GM13977 (cell line): ENCODE measurements around the gene CEACAM21.

ENCODE experiments used
- DNase-seq: peaks from one replicate; pipeline ENCODE4 v3.0.0; 2012; ENCODE audit warnings: low spot score
- CTCF ChIP-seq: IDR thresholded peaks from 2 replicates; pipeline ENCODE4 v1.5.1; 2012; ENCODE audit warnings: mild to moderate bottlenecking, control low read depth; ENCODE audit not compliant: insufficient read depth; ENCODE audit errors: extremely low read depth, missing control alignments
- in situ Hi-C: fragments of 300-500 bp; cut with MboI; formaldehyde crosslinking; loops from one replicate; pipeline ENCODE4 v1.12.0; 2022; ENCODE audit warnings: low sequenced_read_pairs, low pct_unique_long_range_greater_than_20kb, mixed read lengths, inconsistent platforms; ENCODE audit not compliant: unreplicated experiment

The CEACAM21 gene

DNA sequence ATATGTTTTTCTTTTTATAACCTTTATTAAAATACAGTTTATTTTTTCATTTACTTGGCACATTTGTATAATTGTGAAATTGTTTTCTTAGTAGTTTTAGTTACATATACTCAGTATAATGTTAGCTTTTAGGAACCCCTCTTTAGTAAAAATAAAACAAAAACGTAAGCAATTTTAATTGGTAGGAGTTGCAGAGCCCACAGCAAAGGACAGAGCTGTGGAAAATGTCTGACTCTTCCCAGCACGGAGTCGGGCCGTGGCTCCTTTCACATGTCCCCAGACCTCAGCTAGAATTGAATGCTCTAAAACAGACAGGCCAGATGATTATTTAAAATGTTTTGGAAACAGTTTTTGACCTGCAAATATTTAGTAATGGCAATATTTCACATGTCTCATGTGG is 27.9 kb upstream of the CEACAM21 start:
- in situ Hi-C loops = no loop called here
- TF ChIP-seq CTCF = no peak
- no peak for DNase-seq

DNA sequence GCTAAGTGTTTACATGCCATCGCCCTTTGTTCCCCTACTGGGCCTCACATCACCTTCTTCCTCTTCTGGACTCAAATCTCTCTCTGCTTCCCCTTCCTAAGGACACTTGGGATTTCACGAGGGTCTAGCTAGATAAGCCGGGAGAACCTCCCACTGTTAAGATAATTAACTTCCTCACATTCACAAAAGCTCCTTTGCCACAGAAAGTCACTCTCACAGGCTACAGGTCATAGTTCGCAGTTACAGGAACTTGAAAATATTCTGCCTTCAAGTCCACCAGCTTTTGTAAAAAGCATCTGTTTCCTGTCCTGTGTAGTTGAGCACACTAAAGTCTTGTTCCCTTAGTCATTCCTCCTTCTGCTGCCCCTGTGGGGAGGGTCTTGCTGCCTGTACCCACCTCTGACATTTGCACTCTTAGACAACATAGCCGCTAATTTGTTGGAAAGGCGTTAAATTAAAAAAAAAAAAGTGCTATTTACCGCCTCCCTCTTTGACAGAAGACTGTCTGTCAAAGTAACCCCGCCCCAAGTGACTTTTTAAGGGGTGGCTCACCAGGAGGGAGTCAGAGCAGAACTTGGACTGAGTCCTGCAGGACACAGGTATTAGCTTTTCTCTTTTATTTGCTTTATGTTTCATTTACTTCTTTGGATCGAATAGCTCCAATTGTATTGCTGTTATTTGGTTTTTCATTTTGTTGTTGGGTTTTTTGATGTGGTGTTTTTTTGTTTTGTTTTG is 26.8 kb upstream of the CEACAM21 start:
- DNase-seq = peak; percentile 55
- in situ Hi-C loops = no loop called here
- no peak for TF ChIP-seq CTCF

DNA sequence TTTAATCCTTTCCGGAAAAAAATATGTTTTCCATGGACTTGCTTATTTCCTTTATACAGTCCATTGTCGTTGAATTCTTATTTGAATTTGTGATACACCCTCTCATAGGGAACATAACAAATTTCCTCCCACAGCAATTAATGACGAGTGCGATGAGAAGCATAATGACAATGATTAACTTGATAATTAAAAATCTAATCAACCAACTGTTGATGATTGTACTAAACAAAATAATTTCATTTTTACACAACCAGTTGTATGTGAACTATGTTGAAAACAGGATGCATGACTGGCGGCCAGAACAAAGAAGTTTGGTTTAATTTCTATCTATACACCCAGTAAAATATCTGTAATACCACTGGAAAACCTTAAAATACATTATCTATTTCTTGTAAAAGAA is 26.1 kb upstream of the CEACAM21 start:
- TF ChIP-seq CTCF = no peak
- in situ Hi-C loops = no loop called here

DNA sequence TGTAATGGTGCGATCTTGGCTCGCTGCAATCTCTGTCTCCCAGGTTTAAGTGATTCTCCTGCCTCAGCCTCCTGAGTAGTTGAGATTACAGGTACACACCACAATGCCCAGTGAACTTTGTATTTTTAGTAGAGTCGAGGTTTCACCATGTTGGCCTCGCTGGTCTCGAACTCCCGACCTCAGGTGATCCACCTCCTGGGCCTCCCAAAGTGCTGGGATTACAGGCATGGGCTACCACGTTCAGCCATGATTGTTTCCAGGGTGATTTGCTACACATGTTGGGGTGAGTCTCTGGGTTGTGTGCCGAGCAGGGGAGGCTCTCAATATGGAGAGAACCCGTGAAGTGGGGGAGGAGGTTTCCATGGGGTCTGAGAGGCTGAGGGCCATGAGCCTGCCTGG is 24.8 kb upstream of the CEACAM21 start:
- in situ Hi-C loops = no loop called here
- no peak for TF ChIP-seq CTCF

More for the DNA sequence above, 26.1 kb upstream of the CEACAM21 start:
- no peak for DNase-seq

GRCh38 chr19:41551711-41552110 is 24.3 kb upstream of the CEACAM21 start:
- in situ Hi-C loops = no loop called here
- DNase-seq = no peak
- TF ChIP-seq CTCF = no peak

More for the DNA sequence above, 24.8 kb upstream of the CEACAM21 start:
- DNase-seq = no peak

DNA sequence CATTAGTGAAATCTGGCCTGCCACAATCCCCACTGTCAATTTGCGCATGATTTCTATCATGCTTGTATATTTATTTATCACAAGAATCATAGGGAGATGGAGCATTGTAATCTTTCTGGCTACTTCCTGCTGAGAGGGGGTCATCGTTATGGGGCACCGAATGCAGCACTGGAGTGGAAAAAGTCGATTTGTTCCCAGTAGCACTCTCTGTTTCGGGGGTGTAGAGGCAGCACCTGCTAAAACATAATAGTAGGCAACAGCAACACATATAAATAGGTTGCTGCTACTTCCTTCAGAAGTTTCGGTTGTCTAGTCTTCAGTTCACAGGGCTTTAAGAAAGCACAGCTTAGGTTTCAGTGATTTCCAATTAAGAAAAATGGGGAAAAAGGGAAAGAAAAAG is 23.4 kb upstream of the CEACAM21 start:
- in situ Hi-C loops = no loop called here
- DNase-seq = no peak
- no peak for TF ChIP-seq CTCF
